MCF 10A (cell line): ENCODE data around the gene AIPL1. TPM values are rescaled to one million over a fixed set of nuclear protein-coding genes. Genes with fewer than 3 reads are reported as not detected.

ENCODE experiments used
- BruUV-seq: library from RNA; stranded (reverse); fragments of 400-500 nt; replicated peaks from 2 replicates; lab custom pipeline; 2021; lab: Mats Ljungman, UMichigan
- CTCF ChIA-PET: fragments of 300-600 bp; sonication (Branson Sonifier 250); formaldehyde crosslinking; extraction: SDS; loops from one replicate; lab custom pipeline; 2021; ENCODE audit warnings: antibody characterized with exemption, inconsistent platforms; lab: Yijun Ruan, JAX
- POLR2A ChIA-PET: fragments of 300-600, 350-650 bp; sonication (Branson Sonifier 250); formaldehyde crosslinking; extraction: SDS; loops from one replicate; lab custom pipeline; 2020; ENCODE audit warnings: antibody characterized with exemption, inconsistent platforms; lab: Yijun Ruan, JAX
- DNase-seq: peaks from one replicate; pipeline ENCODE4 v3.0.0-alpha.2; 2018; ENCODE audit not compliant: unreplicated experiment
- H3K27ac Mint-ChIP-seq: one replicate; pipeline ENCODE4 v1.8.0; 2022; ENCODE audit warnings: mild to moderate bottlenecking, low read depth, mixed read lengths; ENCODE audit not compliant: unreplicated experiment
- H3K27me3 Mint-ChIP-seq: one replicate; pipeline ENCODE4 v1.8.0; 2022; ENCODE audit warnings: mixed read lengths; ENCODE audit not compliant: insufficient read depth, unreplicated experiment
- H3K36me3 Mint-ChIP-seq: one replicate; pipeline ENCODE4 v1.8.0; 2022; ENCODE audit warnings: mild to moderate bottlenecking, moderate library complexity, mixed read lengths; ENCODE audit not compliant: insufficient read depth, unreplicated experiment
- H3K4me1 Mint-ChIP-seq: one replicate; pipeline ENCODE4 v1.8.0; 2022; ENCODE audit warnings: mixed read lengths; ENCODE audit not compliant: insufficient read depth, unreplicated experiment
- H3K4me3 Mint-ChIP-seq: one replicate; pipeline ENCODE4 v1.8.0; 2022; ENCODE audit warnings: mild to moderate bottlenecking, moderate library complexity, mixed read lengths; ENCODE audit not compliant: unreplicated experiment
- H3K9me3 Mint-ChIP-seq: one replicate; pipeline ENCODE4 v1.8.0; 2022; ENCODE audit warnings: mixed read lengths; ENCODE audit not compliant: unreplicated experiment
- CTCF ChIP-seq: fragments of 200-600 bp; IDR thresholded peaks from one replicate; pipeline ENCODE4 v1.8.0; 2022; ENCODE audit warnings: antibody characterized with exemption, mild to moderate bottlenecking; ENCODE audit not compliant: unreplicated experiment
- intact Hi-C: fragments of 100-400 bp; cut with micrococcal nuclease; formaldehyde crosslinking; loops from 2 replicates; pipeline ENCODE4 v1.14.1; 2022
- total RNA-seq: library from RNA; stranded (reverse); gene quantifications from 2 replicates; pipeline ENCODE4 v1.2.3, GENCODE V29; 2022

The AIPL1 gene
- total RNA-seq, 1 experiment from 2014 or later, result not detected

DNA sequence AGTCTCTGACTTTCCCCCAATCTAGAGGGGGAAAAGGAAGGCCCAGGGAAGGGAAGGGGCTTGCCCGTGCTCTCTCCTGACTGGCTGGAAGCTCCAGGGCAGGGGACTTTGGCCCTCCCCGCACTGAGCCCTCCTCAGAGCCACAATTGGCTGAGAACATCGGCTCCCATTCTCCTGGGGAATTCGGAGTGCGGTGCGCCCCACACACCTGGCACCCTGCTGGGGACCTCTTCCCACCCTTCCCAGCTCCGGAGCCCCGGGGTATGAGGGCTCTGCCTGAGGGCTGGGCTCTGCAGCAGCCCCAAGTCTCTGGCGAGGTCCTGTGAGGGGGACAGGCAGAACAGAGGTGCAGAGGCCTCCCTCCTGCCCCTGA is 45.4 kb upstream of the AIPL1 start:
- no peak overlapping the region for H3K27ac Mint-ChIP-seq
- H3K4me3 Mint-ChIP-seq, result no peak overlapping the region
- peaks cover 40% of the 10 kb centered on the region for H3K36me3 Mint-ChIP-seq
- ChIA-PET POLR2A (no interaction called here), CTCF (interaction anchor here (0.6 to 1.2 kb wide), 2 partner anchors 9 kb away, joined by 4 read pairs; no protein-coding TSS in a partner anchor)
- intact Hi-C loops, result no loop called here
- no peaks in the 10 kb centered on the region for H3K27me3 Mint-ChIP-seq
- DNase-seq, result no peak
- no peaks in the 10 kb centered on the region for H3K4me1 Mint-ChIP-seq
- no TSS peak for BruUV-seq
- H3K9me3 Mint-ChIP-seq, result no peaks in the 10 kb centered on the region
- TF ChIP-seq CTCF, result no peak

GRCh38 chr17:6479622-6480302 is 44.8 kb upstream of the AIPL1 start:
- DNase-seq, result no peak
- Mint-ChIP-seq H3K27me3 (no peaks in the 10 kb centered on the region), H3K9me3 (no peaks in the 10 kb centered on the region), H3K4me1 (no peaks in the 10 kb centered on the region), H3K36me3 (peaks cover 42% of the 10 kb centered on the region), H3K27ac (no peak overlapping the region), H3K4me3 (no peak overlapping the region)
- TF ChIP-seq CTCF, result no peak
- no TSS peak for BruUV-seq
- intact Hi-C loops, result no loop called here
- CTCF ChIA-PET, result interaction anchor here (0.9 kb wide), 1 partner anchor 13 kb away, joined by 3 read pairs; no protein-coding TSS in a partner anchor
- POLR2A ChIA-PET, result no interaction called here

GRCh38 chr17:6478486-6478885 is 43.6 kb upstream of the AIPL1 start:
- Mint-ChIP-seq H3K27me3 (no peaks in the 10 kb centered on the region), H3K27ac (no peak overlapping the region), H3K4me1 (peaks cover 1% of the 10 kb centered on the region), H3K9me3 (no peaks in the 10 kb centered on the region), H3K36me3 (peaks cover 39% of the 10 kb centered on the region), H3K4me3 (no peak overlapping the region)
- intact Hi-C loops, result no loop called here
- no peak for TF ChIP-seq CTCF
- POLR2A ChIA-PET, result no interaction called here
- no TSS peak for BruUV-seq
- CTCF ChIA-PET, result interaction anchor here (0.9 kb wide), 1 partner anchor 14 kb away, joined by 3 read pairs; no protein-coding TSS in a partner anchor
- no peak for DNase-seq

DNA sequence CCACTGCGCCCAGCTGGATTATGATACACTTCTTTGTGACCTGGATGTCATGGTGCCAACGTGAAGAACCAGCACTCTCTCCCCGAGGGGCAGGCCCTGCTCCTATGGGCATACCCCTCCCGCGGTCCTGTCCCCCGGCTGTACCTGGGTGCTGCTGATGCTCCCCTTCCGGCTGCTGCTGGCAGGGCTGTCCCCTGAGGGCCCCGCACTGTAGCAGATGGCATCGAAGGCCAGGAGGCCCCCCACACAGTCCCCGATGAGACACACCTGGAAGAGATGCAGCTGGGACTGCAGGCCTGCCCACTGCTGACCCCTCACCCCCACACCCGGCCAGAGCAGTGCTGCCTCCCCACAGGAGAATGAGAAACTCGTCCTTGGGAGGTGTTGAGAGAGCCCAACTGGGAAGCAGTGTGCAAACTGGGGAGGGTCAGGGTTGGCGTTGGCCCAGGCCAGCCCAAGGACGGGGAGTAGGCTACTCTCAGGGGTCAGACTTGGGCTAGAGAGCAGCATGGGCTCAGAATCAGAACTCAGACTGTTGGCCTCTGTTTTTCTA is 43.0 kb upstream of the AIPL1 start:
- ChIA-PET CTCF (no interaction called here), POLR2A (no interaction called here)
- DNase-seq, result no peak
- Mint-ChIP-seq H3K27ac (no peak overlapping the region), H3K27me3 (no peaks in the 10 kb centered on the region), H3K36me3 (peaks cover 37% of the 10 kb centered on the region), H3K4me3 (no peak overlapping the region), H3K4me1 (peaks cover 7% of the 10 kb centered on the region), H3K9me3 (no peaks in the 10 kb centered on the region)
- no peak for TF ChIP-seq CTCF
- BruUV-seq, result no TSS peak
- intact Hi-C loops, result no loop called here
